Pancreas (tissue), 10 donors: Measurements from ENCODE around the gene ASAP2. TPM values are rescaled to one million over a fixed set of nuclear protein-coding genes. Genes with fewer than 3 reads are reported as not detected.

Experiments
- ATAC-seq, 4 donors: fragments of 200-7000 bp; cut with Tn5 transposase; one replicate each; pipeline versions ENCODE4 v1.8.0 to v1.9.1; 2020; ENCODE audit warnings: mild to moderate bottlenecking in 4 of 4, moderate library complexity in 4 of 4
- DNase-seq, 6 donors: peaks; one replicate each; pipeline ENCODE4 v3.0.0-alpha.2; 2020
- FAIRE-seq: peaks from 2 replicates; lab custom pipeline; 2012; peaks lifted over from hg19 to GRCh38; lab: Jason Lieb, UNC
- H3K27ac ChIP-seq, 4 donors: fragments of 200-600 bp; sonication (generic); 1 replicate in 3 of 4; 2 replicates in 1 of 4; pipeline versions ENCODE4 v1.5.0 to v1.8.0; 2020
- H3K27me3 ChIP-seq, 4 donors: fragments of 200-600 bp; one replicate each; pipeline ENCODE4 v1.8.0; 2021
- H3K36me3 ChIP-seq, 3 donors: fragments of 200-600 bp; sonication (generic) in 1 of 3; one replicate each; pipeline versions ENCODE4 v1.5.0 to v1.8.0; 2020 to 2021
- H3K4me1 ChIP-seq, 3 donors: fragments of 200-600 bp; one replicate each; pipeline ENCODE4 v1.8.0; 2021
- H3K4me3 ChIP-seq, 4 donors: fragments of 200-600 bp; sonication (generic) in 2 of 4; one replicate each; pipeline versions ENCODE4 v1.5.0 to v1.8.0; 2020 to 2021
- H3K9me3 ChIP-seq, 4 donors: fragments of 200-600 bp; one replicate each; pipeline ENCODE4 v1.8.0; 2021
- WGBS, 2 donors: extraction: QIAGEN DNeasy Blood & Tissue Kit; methylation state at CpG; one replicate each; pipeline ENCODE4 v1.1.7; 2013; 5-methylcytosine and 5-hydroxymethylcytosine counted together
- intact Hi-C, 3 donors: fragments of 100-400 bp; cut with DNase I; formaldehyde crosslinking; loops; one replicate each; pipeline versions ENCODE4 v1.11.1 to v1.14.2; 2022
- polyA plus RNA-seq, 2 donors: library from polyadenylated mRNA; stranded (reverse); fragments of 200-250 nt; gene quantifications; one replicate each; pipeline ENCODE4 v1.2.3, GENCODE V29; 2013
- total RNA-seq, 6 donors: library from RNA; stranded (reverse); fragmentation: NEBNext Ultra II Directional in 4 of 6; extraction: Animal tissue kit (Norgen Biotek cat#: 25700) in 4 of 6; gene quantifications; one replicate each; pipeline versions ENCODE4 v1.2.1 to v1.2.4, GENCODE V29; 2021 to 2023
- TF ChIP-seq, protein P1 (sequence below), 4 donors: fragments of 200-600 bp; sonication (generic) in 3 of 4; IDR thresholded peaks; one replicate each; pipeline versions ENCODE4 v1.5.0 to v1.8.0; 2021; ENCODE audit warnings: antibody characterized with exemption in 4 of 4
- donor health status: healthy with polysubstance abuse.
- donor health status: DM: no; HTN: no; CAD: no; lungs with moderate emphysema.
- donor health status: DM: no; HTN: no; CAD: no.
- donor health status: control.
- donor health status: control.
- donor health status: Bipolar disorder and iron deficiency.
- donor health status: DM: yes; HTN: yes; CAD: no.
- donor health status: DM: no; HTN: no; CAD: no.
- donor health status: DM: no; HTN: no; CAD: no.
- donor health status: DM: yes; HTN: yes; CAD: no.

ASAP2 gene
- total and polyA plus RNA-seq, 8 donors = 5.8 to 17.7 (median 7.3) TPM

DNA sequence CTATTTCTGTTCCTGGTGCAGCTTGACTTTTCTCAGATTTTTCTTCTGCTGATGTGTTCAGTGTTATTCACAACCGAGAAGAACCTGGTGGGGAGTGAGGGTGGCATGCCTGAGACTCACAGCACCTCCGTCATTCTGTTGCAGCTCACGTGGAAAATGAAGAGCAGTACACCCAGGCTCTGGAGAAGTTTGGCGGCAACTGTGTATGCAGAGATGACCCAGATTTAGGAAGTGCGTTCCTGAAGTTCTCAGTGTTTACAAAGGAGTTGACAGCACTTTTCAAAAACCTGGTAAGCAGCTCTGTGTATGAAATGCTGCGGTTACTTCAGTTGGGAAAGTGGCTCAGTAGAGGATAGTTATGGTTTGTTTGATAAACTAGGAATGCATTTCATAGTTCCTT lies 90.5 kb downstream of the ASAP2 start:
- TF ChIP-seq, protein P1, sequence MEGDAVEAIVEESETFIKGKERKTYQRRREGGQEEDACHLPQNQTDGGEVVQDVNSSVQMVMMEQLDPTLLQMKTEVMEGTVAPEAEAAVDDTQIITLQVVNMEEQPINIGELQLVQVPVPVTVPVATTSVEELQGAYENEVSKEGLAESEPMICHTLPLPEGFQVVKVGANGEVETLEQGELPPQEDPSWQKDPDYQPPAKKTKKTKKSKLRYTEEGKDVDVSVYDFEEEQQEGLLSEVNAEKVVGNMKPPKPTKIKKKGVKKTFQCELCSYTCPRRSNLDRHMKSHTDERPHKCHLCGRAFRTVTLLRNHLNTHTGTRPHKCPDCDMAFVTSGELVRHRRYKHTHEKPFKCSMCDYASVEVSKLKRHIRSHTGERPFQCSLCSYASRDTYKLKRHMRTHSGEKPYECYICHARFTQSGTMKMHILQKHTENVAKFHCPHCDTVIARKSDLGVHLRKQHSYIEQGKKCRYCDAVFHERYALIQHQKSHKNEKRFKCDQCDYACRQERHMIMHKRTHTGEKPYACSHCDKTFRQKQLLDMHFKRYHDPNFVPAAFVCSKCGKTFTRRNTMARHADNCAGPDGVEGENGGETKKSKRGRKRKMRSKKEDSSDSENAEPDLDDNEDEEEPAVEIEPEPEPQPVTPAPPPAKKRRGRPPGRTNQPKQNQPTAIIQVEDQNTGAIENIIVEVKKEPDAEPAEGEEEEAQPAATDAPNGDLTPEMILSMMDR (IDR thresholded peaks at IDR 0.05) = no peak
- Histone ChIP-seq H3K9me3 (no peaks in the 10 kb centered on the region), H3K4me1 (peaks cover 0 to 3% (median 0%) of the 10 kb centered on the region in 3 donors), H3K27ac (no peak overlapping the region), H3K4me3 (no peak overlapping the region), H3K27me3 (no peaks in the 10 kb centered on the region), H3K36me3 (peaks cover 0 to 5% (median 0%) of the 10 kb centered on the region in 3 donors)
- no peak for FAIRE-seq
- intact Hi-C loops = no loop called here
- 82 to 88% methylated on average over 6 of the region's 6 CpGs for whole genome bisulfite sequencing, 2 donors
- DNase-seq = no peak
- no peak for ATAC-seq

GRCh38 chr2:9297807-9298206 lies 91.2 kb downstream of the ASAP2 start:
- Histone ChIP-seq H3K27me3 (no peaks in the 10 kb centered on the region), H3K27ac (no peak overlapping the region), H3K9me3 (no peaks in the 10 kb centered on the region), H3K4me3 (no peak overlapping the region), H3K4me1 (peaks cover 0 to 3% (median 0%) of the 10 kb centered on the region in 3 donors), H3K36me3 (peaks cover 0 to 5% (median 0%) of the 10 kb centered on the region in 3 donors)
- FAIRE-seq = no peak
- intact Hi-C loops = no loop called here
- WGBS, 2 donors = 89 to 92% methylated on average over 7 of the region's 7 CpGs
- no peak for DNase-seq
- TF ChIP-seq, protein P1 (IDR thresholded peaks at IDR 0.05) = no peak
- ATAC-seq = no peak

DNA sequence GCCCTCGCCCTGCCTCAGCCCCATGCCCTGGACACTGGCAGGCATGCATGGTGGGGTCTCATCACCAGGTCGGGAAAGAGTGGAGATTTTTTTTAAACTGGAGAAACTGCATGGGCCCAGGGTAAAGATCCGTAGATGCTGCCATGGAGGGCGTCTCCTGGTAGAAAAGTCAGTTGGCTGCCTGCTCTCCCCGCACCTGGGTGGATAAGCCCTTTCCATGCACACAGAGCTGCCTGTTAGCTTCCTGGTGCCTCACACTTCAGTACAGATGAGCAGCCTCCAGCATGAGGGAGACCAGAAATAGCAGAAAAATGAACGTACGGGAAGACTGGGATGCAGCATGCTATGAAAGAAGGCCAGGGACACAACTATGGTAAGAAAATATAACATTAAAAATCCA lies 92.0 kb downstream of the ASAP2 start:
- no peak for ATAC-seq
- 94 to 96% methylated on average over 7 of the region's 7 CpGs for WGBS, 2 donors
- no peak for DNase-seq
- Histone ChIP-seq H3K36me3 (peaks cover 0 to 5% (median 0%) of the 10 kb centered on the region in 3 donors), H3K27ac (no peak overlapping the region), H3K4me3 (no peak overlapping the region), H3K4me1 (peaks cover 0 to 3% (median 0%) of the 10 kb centered on the region in 3 donors), H3K9me3 (no peaks in the 10 kb centered on the region), H3K27me3 (no peaks in the 10 kb centered on the region)
- intact Hi-C loops = no loop called here
- TF ChIP-seq, protein P1 (IDR thresholded peaks at IDR 0.05) = no peak
- no peak for FAIRE-seq

DNA sequence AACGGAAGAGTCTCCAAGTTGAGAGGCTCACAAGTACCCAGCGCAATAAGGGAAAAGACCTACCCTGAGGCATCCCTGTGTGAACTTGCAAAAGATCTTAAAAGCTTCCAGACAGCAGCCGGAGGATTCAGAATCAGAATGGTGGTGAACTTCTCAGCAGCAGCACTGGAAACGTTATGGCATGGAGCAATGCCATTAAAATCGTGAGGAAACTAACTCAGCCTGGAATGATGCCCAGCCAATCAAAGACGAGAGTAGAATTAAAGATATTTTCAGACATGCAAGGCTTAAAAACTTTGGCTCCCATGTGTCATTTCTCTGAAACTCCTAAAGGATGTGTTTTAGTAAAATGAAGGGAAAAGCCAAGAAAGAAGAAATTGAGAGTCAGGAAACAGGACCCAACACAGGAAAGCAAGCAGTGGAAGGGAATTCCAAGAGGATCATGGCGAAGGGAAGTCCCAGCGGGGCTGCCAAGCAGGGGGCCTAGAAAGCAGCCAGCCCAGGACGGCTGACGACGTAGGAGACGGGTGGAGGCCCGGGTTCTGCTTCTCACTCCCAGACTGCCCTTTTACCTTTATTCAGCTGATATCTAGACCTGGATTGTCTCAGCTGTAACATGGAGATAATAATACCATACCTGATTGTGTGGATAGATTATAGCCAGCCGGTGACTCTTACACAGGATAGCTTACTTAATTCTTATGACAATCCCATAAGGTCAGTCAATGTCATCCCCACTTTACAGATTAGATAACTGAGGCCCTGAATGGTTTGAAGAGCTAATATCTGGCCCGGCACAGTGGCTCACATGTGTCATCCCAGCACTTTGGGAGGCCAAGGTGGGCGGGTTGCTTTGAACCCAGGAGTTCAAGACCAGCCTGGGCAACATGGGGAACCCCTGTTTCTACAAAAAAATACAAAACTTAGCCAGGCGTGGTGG lies 92.8 kb downstream of the ASAP2 start:
- FAIRE-seq (no peak), ATAC-seq (no peak), DNase-seq (no peak)
- H3K4me3 ChIP-seq = no peak overlapping the region
- WGBS, 2 donors = 85 to 86% methylated on average over 17 of the region's 17 CpGs
- H3K27me3 ChIP-seq = no peaks in the 10 kb centered on the region
- peaks cover 0 to 5% (median 0%) of the 10 kb centered on the region in 3 donors for H3K36me3 ChIP-seq
- no peak overlapping the region for H3K27ac ChIP-seq
- H3K9me3 ChIP-seq = no peaks in the 10 kb centered on the region
- TF ChIP-seq, protein P1 (IDR thresholded peaks at IDR 0.05) = no peak
- H3K4me1 ChIP-seq = peaks cover 0 to 3% (median 0%) of the 10 kb centered on the region in 3 donors
- intact Hi-C loops = no loop called here

- peak overlapping the region in 1 of 4 donors; percentile 2 for H3K27ac ChIP-seq
- H3K9me3 ChIP-seq = no peaks in the 10 kb centered on the region
- H3K4me3 ChIP-seq = no peak overlapping the region
- ATAC-seq (no peak), DNase-seq (no peak), FAIRE-seq (no peak)
- no peaks in the 10 kb centered on the region for H3K4me1 ChIP-seq
- intact Hi-C loops = no loop called here
- no peaks in the 10 kb centered on the region for H3K27me3 ChIP-seq
- TF ChIP-seq, protein P1 (IDR thresholded peaks at IDR 0.05) = no peak
- 92 to 95% methylated on average over 3 of the region's 3 CpGs for WGBS, 2 donors
- peaks cover 0 to 5% (median 0%) of the 10 kb centered on the region in 3 donors for H3K36me3 ChIP-seq
These were observed 93.6 kb downstream of the ASAP2 start for GRCh38 chr2:9300214-9300613.
